NK-92 treated with Interleukin-12 subunit alpha and Interleukin-12 subunit beta, amount 100 ng/mL, for 24 hours (cell line): ENCODE data around the gene GUCY2D.
"Not testable (repeated sequence)": the region's sequence is repeated elsewhere in the genome, so short reads cannot be mapped to it uniquely, and the experiment has no call there.

ENCODE experiments used
- DNase-seq: peaks from one replicate; lab custom pipeline; 2025; lab: John Stamatoyannopoulos, UW

The GUCY2D gene

GRCh38 chr17:8044819-8045810 is 42.7 kb downstream of the GUCY2D start:
- no peak for DNase-seq

GRCh38 chr17:8046306-8046928 is 44.0 kb downstream of the GUCY2D start:
- no peak for DNase-seq

GRCh38 chr17:8046929-8047768 is 44.7 kb downstream of the GUCY2D start:
- DNase-seq, result no peak

- DNase-seq, result no peak
These were observed 45.3 kb downstream of the GUCY2D start for GRCh38 chr17:8047769-8048110.

- DNase-seq, result no peak
These were observed 45.8 kb downstream of the GUCY2D start for GRCh38 chr17:8048236-8048635.

GRCh38 chr17:8048736-8049135 is 46.3 kb downstream of the GUCY2D start:
- no peak for DNase-seq

- DNase-seq, result no peak
These were observed 49.4 kb downstream of the GUCY2D start for GRCh38 chr17:8051831-8052230.

- DNase-seq, result no peak
These were observed 50.1 kb downstream of the GUCY2D start for GRCh38 chr17:8052256-8053252.

- no peak for DNase-seq
These were observed 51.2 kb downstream of the GUCY2D start for GRCh38 chr17:8053600-8053999.

GRCh38 chr17:8055851-8056231 is 53.4 kb downstream of the GUCY2D start:
- DNase-seq, result no peak

- peak; percentile 59 for DNase-seq
These were observed 54.0 kb downstream of the GUCY2D start for GRCh38 chr17:8056232-8056975.

- no peak for DNase-seq
These were observed 54.7 kb downstream of the GUCY2D start for GRCh38 chr17:8056976-8057625.

- DNase-seq, result peak; percentile 43
These were observed 55.3 kb downstream of the GUCY2D start for GRCh38 chr17:8057691-8058114.

- no peak for DNase-seq
These were observed 56.7 kb downstream of the GUCY2D start for GRCh38 chr17:8059131-8059530.

GRCh38 chr17:8060274-8060673 is 57.9 kb downstream of the GUCY2D start:
- DNase-seq, result no peak

- DNase-seq, result not testable (repeated sequence)
These were observed 59.4 kb downstream of the GUCY2D start for GRCh38 chr17:8061851-8062250.

- DNase-seq, result no peak
These were observed 60.0 kb downstream of the GUCY2D start for GRCh38 chr17:8062435-8062806.

- DNase-seq, result no peak
These were observed 60.5 kb downstream of the GUCY2D start for GRCh38 chr17:8062807-8063483.

GRCh38 chr17:8063761-8064534 is 61.5 kb downstream of the GUCY2D start:
- no peak for DNase-seq
